Measurements from ENCODE around the gene UTS2B. TPM values are rescaled to one million over a fixed set of nuclear protein-coding genes. Genes with fewer than 3 reads are reported as not detected.

UTS2B gene
- total RNA-seq, 1 donor from 2014 or later: 0.69 TPM

- no peak for DNase-seq (ENCODE audit: low read depth)
- TF ChIP-seq CTCF (conservative IDR thresholded peaks at IDR 0.05; ENCODE audit: low read depth, low read length): no peak
- H3K4me3 ChIP-seq (ENCODE audit: low read depth, low read length): no peak overlapping the region
Measured at GRCh38 chr3:191302451-191302850, 27.9 kb downstream of the UTS2B start.

DNA sequence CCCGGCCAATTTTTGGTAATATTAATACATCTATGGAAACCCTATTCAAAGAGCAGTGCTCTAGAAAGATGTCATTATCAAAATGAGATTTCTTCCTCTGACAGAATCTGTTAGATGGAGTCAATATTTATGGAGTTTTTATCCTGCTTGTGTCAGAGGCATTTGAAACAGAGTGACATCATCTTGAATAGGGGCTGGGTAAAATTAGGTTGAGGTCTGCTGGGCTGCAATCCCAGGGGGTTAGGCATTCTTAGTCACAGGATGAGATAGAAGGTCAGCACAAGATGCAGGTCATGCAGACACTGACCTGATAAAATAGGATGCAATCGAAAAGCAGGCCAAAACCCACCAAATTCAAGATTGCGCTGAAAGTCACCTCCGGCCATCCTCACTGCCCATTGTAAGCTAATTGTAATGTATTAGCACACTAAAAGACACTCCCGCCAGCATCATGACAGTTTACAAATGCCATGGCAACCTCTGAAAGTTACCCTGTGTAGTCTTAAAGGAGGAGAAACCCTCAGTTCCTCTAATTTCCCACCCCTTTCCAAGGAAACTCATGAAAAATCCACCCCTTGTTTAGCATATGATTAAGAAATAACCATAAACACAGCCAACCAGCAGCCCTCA is 28.4 kb downstream of the UTS2B start:
- H3K4me3 ChIP-seq (ENCODE audit: low read depth, low read length): no peak overlapping the region
- no peak for TF ChIP-seq CTCF (conservative IDR thresholded peaks at IDR 0.05; ENCODE audit: low read depth, low read length)
- DNase-seq (ENCODE audit: low read depth): no peak

- H3K4me3 ChIP-seq (ENCODE audit: low read depth, low read length): no peak overlapping the region
- no peak for TF ChIP-seq CTCF (conservative IDR thresholded peaks at IDR 0.05; ENCODE audit: low read depth, low read length)
- DNase-seq (ENCODE audit: low read depth): no peak
Measured at GRCh38 chr3:191301017-191301416, 29.3 kb downstream of the UTS2B start.

GRCh38 chr3:191300422-191300821 is 29.9 kb downstream of the UTS2B start:
- TF ChIP-seq CTCF (conservative IDR thresholded peaks at IDR 0.05; ENCODE audit: low read depth, low read length): no peak
- no peak overlapping the region for H3K4me3 ChIP-seq (ENCODE audit: low read depth, low read length)
- DNase-seq (ENCODE audit: low read depth): no peak

- TF ChIP-seq CTCF (conservative IDR thresholded peaks at IDR 0.05; ENCODE audit: low read depth, low read length): no peak
- no peak for DNase-seq (ENCODE audit: low read depth)
Measured at GRCh38 chr3:191298846-191299245, 31.5 kb downstream of the UTS2B start.

GRCh38 chr3:191296041-191296541 is 34.2 kb downstream of the UTS2B start:
- no peak for DNase-seq (ENCODE audit: low read depth)
- H3K4me3 ChIP-seq (ENCODE audit: low read depth, low read length): no peak overlapping the region
- TF ChIP-seq CTCF (conservative IDR thresholded peaks at IDR 0.05; ENCODE audit: low read depth, low read length): no peak

More at GRCh38 chr3:191298846-191299245, 31.5 kb downstream of the UTS2B start:
- H3K4me3 ChIP-seq (ENCODE audit: low read depth, low read length): no peak overlapping the region

DNA sequence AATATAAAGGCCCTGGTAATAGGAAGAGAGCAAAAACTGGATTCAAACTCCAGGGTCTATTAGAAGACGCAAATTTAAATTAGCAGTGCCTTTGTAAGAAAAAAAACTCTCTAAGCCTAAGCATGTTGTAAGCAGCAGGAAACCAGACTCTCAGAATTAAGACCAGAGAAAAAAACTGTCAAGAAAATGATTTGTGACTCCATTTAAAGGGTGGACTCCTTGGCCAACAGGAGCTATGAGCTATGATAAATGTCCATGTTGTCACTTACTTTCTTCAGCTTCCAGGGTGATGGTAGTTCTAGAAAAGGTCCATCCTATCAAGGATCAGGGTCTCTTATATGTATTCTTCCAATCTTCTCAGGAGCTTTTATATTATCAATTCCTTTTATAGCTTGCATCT is 36.0 kb downstream of the UTS2B start:
- TF ChIP-seq CTCF (conservative IDR thresholded peaks at IDR 0.05; ENCODE audit: low read depth, low read length): no peak
- no peak for DNase-seq (ENCODE audit: low read depth)
- no peak overlapping the region for H3K4me3 ChIP-seq (ENCODE audit: low read depth, low read length)

All from epithelial cell of proximal tubule (primary cell).